GM19099 (cell line): ENCODE measurements around the gene PRODH2.

ENCODE experiments used
- POLR2A ChIP-seq: IDR thresholded peaks from 3 replicates; pipeline ENCODE4 v1.6.1; 2011; ENCODE audit warnings: low read depth; ENCODE audit not compliant: insufficient read length; ENCODE audit errors: extremely low read depth

The PRODH2 gene

GRCh38 chr19:35845215-35846037 lies 32.8 kb upstream of the PRODH2 start:
- TF ChIP-seq POLR2A, result no peak

- no peak for TF ChIP-seq POLR2A
These were observed 32.0 kb upstream of the PRODH2 start for GRCh38 chr19:35844482-35845214.

- TF ChIP-seq POLR2A, result no peak
These were observed 31.2 kb upstream of the PRODH2 start for GRCh38 chr19:35843676-35844481.

GRCh38 chr19:35842666-35843272 lies 30.1 kb upstream of the PRODH2 start:
- TF ChIP-seq POLR2A, result no peak

- no peak for TF ChIP-seq POLR2A
These were observed 29.4 kb upstream of the PRODH2 start for GRCh38 chr19:35841961-35842595.

- TF ChIP-seq POLR2A, result no peak
These were observed 21.3 kb upstream of the PRODH2 start for GRCh38 chr19:35833972-35834371.

GRCh38 chr19:35832054-35832453 lies 19.4 kb upstream of the PRODH2 start:
- TF ChIP-seq POLR2A, result no peak

- TF ChIP-seq POLR2A, result no peak
These were observed 18.3 kb upstream of the PRODH2 start for GRCh38 chr19:35830986-35831385.

- TF ChIP-seq POLR2A, result no peak
These were observed 16.2 kb upstream of the PRODH2 start for GRCh38 chr19:35828692-35829301.

GRCh38 chr19:35824150-35824549 lies 11.5 kb upstream of the PRODH2 start:
- no peak for TF ChIP-seq POLR2A

GRCh38 chr19:35822579-35822978 lies 9.9 kb upstream of the PRODH2 start:
- TF ChIP-seq POLR2A, result no peak

- no peak for TF ChIP-seq POLR2A
These were observed 5.8 kb upstream of the PRODH2 start for GRCh38 chr19:35818445-35818844.

GRCh38 chr19:35816846-35817245 lies 4.2 kb upstream of the PRODH2 start:
- TF ChIP-seq POLR2A, result no peak

GRCh38 chr19:35816262-35816661 lies 3.6 kb upstream of the PRODH2 start:
- no peak for TF ChIP-seq POLR2A

GRCh38 chr19:35813043-35813890 lies 622 bp upstream of the PRODH2 start:
- no peak for TF ChIP-seq POLR2A
